ENCODE results near the gene PLEK2.
"Not testable (repeated sequence)": the region's sequence is repeated elsewhere in the genome, so short reads cannot be mapped to it uniquely, and the experiment has no call there.

PLEK2 gene, protein sequence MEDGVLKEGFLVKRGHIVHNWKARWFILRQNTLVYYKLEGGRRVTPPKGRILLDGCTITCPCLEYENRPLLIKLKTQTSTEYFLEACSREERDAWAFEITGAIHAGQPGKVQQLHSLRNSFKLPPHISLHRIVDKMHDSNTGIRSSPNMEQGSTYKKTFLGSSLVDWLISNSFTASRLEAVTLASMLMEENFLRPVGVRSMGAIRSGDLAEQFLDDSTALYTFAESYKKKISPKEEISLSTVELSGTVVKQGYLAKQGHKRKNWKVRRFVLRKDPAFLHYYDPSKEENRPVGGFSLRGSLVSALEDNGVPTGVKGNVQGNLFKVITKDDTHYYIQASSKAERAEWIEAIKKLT
- 0.59 to 4.6 (median 1.1) reads per million in 4 donors for total RNA-seq

DNA sequence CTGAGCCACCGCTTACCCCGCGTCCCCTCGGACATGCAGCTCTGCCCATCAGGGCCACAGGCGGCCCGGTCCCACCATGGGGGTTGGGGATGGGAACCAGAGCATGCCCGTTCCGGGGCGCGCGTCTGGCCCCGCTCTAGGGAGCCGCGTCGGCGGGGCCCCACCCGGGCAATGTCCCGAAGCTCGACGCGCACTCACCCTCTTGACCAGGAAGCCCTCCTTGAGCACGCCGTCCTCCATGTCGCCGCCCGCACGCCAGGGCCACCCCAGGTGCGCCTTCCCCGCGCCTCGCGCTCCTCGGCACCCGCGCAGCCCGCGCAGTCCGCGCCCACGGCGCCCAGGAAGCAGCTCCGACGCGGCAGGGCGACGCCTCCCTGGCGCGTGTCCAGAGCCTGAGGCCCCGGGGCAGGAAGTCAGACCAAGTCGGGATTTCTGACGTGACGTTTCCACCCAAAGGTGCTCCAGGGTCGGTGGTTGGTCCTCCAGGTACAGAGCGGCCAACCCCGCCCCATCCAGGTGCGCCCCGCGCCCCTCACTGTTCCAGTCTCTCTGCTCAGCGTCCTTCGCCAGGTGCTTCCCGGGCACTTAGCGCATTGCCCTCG, at the start of gene PLEK2:
Gene PLEK2 (minus strand): TSS at position 346 of the 602 bp plus-strand sequence. CDS start 106 bp downstream, at position 240.
- DNase-seq = peak; percentile 26 to 46 (median 33)

DNA sequence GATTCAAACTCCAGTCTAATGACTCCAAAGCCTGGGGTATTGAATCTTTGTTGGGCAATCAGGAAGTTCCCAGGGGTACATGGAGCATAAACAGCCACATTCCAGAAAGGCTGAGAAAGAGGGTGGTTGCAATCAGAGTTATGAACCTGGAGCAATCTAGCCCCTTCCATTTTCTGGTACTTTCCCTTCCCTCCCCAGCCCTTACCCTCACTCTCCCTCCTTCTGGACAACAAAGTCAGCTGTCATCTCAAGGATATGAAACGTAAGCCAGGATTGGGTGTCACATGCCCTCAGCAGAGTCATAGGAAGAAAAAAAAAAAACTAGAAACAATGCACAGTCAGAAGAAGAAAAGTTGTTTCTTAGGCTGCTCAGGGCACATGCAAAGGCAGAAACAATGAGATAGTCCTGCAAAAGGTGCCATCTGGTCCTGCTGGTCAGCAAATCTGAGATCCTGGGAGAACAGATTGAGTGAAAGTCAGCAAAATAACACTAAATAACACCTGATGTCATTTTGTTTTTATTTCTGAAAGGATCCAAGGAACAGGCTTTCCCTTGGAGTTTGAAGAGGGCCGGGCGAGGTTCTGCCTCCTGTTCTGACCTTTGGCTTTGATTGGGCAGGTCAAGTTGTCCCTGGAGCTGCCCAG, 49.5 kb upstream of the PLEK2 start:
- DNase-seq = no peak

GRCh38 chr14:67459336-67459735, 47.4 kb upstream of the PLEK2 start:
- no peak for DNase-seq

GRCh38 chr14:67457782-67458181, 45.8 kb upstream of the PLEK2 start:
- no peak for DNase-seq

DNA sequence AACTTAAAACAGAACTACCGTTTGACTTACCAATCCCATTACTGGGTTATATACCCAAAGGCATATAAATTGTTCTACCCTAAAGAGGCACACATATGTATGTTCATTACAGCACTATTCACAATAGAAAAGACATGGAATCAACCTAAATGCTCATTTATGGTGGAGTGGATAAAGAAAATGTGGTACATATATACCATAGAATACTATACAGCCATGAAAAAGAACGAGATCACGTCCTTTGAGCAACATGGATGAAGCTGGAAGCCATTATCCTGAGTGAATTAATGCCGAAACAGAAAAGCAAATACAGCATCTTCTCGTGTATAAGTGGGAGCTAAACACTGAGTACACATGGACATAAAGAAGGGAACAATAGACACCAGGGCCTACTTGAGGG, 44.8 kb upstream of the PLEK2 start:
- no peak for DNase-seq

- no peak for DNase-seq
These were observed 41.8 kb upstream of the PLEK2 start for GRCh38 chr14:67453575-67454300.

GRCh38 chr14:67451667-67452066, 39.7 kb upstream of the PLEK2 start:
- DNase-seq = not testable (repeated sequence)

DNA sequence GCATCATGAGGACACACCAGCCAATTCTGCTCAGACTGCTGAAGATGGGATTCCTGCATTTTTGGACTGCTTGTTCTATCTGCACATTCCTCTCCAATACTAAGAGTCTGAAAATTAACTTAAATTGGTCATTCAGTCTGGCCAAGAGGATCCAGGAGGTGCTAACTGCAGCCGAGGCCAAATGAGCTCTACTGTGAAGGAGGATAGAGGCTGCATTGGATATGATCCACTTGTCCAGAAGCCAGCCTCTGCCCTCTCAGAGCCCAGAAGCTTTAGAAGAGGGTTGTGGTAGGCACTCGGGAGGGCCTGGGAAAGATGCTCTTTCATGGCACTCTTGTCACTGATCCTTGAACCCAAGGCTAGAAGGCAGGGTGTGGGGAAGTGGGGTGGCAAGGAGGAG, 37.1 kb upstream of the PLEK2 start:
- no peak for DNase-seq

DNA sequence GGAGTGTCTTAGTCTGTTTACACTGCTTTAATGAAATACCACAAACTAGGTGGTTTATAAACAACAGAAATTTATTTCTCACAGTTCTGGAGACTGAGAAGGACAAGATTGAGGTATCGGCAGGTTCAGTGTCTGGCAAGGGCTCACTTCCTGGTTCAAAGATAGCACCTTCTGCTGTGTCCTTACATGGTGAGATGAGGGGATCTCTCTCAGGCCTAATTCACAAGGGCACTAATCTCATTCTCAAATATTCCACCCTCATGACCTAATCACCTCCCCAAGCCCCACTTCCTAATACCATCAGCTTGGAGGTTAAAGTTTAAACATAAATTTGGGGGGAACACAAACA, 35.0 kb upstream of the PLEK2 start:
- DNase-seq = no peak

DNA sequence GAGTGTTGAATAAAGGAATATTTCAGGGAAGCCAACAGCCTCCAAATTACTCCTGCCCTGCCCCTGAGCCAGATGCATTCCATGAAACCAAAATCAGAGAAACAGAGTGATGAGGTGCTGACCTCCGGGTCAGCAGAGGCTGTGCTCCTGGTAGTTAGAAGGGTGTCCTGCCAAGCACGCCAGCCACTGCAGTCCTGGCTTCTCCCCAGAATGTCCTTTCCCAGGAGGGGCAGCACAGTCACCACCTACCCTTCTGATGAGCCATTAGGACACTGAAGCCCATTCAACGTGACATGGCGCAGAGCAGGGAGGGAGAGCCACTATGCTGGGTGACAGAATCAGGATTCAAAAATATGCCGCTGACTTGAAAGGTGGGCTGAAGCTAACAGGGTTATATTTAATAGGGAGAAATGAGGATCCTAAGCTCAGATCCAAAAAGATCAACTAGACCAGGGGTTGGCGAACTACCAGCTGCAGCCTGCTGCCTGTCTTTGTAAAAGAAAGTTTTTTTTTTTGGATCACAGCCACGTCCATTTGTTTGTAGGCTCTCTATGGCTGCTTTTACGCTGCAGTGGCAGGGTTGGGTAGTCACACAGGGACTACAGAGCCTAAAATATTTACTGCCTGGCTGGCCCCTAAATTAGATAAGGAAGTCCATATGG, 34.5 kb upstream of the PLEK2 start:
- DNase-seq = no peak

DNA sequence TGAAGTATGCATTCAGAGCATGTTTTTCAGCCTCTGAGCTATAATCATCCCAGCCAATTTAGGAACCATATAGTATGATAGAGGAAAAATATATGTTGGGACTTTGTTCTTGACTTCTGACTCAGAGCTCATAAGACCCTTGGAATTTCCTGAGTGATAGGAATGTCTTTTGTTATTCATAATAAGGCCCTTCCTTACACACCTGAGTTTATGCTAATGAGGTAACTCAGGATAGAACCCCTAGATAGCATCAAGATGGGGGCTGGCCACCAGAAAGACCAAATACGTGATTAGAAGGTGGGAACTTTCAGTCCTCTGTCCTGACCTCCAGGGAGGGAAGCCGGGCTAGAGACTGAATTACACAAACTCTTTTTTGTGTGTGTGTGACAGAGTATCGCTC, 32.4 kb upstream of the PLEK2 start:
- no peak for DNase-seq

- DNase-seq = no peak
These were observed 30.4 kb upstream of the PLEK2 start for GRCh38 chr14:67442139-67442906.

DNA sequence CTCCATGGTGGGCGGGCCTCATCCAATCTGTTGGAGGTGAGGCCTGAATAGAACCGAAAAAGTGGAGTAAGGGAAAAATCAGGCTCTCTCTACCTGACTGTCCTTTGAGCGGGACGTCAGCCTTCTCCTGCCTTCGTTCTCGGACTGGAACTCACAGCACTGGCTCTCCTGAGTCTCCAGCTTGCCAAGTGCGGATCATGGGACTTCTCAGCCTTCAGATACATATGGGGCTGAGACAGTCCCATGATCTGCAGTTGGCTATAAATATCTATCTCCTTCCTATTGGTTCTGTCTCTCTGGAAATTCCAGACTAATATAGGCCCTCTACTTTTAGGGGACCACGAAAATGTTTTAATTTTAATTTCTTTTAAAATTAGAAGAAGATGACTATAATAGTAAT, 29.7 kb upstream of the PLEK2 start:
- DNase-seq = no peak

- DNase-seq = no peak
These were observed 29.3 kb upstream of the PLEK2 start for GRCh38 chr14:67441256-67441655.

- DNase-seq = no peak
These were observed 28.5 kb upstream of the PLEK2 start for GRCh38 chr14:67440513-67440912.

- no peak for DNase-seq
These were observed 27.0 kb upstream of the PLEK2 start for GRCh38 chr14:67438969-67439368.

- DNase-seq = no peak
These were observed 24.3 kb upstream of the PLEK2 start for GRCh38 chr14:67436006-67436866.

- DNase-seq = no peak
These were observed 23.6 kb upstream of the PLEK2 start for GRCh38 chr14:67435603-67436002.

- DNase-seq = no peak
These were observed 20.1 kb upstream of the PLEK2 start for GRCh38 chr14:67432050-67432564.

DNA sequence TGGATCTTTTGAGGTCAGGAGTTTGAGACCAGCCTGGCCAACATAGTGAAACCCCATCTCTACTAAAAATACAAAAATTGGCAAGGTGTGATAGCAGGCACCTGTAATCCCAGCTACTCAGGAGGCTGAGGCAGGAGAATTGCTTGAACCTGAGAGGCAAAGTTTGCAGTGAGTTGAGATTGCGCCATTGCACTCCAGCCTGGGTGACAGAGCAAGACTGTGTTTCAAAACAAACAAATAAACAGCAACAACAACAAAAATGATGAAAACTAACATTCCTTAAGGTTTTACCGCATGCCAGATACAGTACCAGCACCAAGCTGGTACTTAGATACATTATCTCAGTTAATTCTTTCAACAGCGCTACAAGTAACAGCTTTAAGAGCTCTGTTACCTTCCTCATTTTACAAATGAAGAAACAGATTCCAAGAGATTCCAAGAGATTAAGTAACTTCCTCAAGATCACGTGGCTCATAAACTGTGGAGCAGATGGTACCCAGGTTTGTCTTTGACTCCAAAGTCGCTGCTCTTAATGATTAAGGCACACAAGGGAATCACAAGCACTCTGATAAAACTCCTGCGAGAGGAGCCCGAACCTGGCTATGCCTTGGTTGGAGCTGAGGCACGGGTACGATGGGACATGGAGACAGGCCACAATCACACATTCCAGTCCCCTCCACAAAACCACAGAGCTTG, 17.7 kb upstream of the PLEK2 start:
- no peak for DNase-seq

Measured in T-helper 1 cell (primary cell).